GM18907 (cell line): ENCODE results near the gene PRDX6.
"Not testable (repeated sequence)": the region's sequence is repeated elsewhere in the genome, so short reads cannot be mapped to it uniquely, and the experiment has no call there.

ENCODE experiments used
- ATAC-seq: cut with Tn5 transposase; IDR thresholded peaks from one replicate; pipeline ENCODE4 v1.9.1; 2021; ENCODE audit warnings: mild to moderate bottlenecking, moderate library complexity; ENCODE audit not compliant: unreplicated experiment

PRDX6 gene, protein sequence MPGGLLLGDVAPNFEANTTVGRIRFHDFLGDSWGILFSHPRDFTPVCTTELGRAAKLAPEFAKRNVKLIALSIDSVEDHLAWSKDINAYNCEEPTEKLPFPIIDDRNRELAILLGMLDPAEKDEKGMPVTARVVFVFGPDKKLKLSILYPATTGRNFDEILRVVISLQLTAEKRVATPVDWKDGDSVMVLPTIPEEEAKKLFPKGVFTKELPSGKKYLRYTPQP

DNA sequence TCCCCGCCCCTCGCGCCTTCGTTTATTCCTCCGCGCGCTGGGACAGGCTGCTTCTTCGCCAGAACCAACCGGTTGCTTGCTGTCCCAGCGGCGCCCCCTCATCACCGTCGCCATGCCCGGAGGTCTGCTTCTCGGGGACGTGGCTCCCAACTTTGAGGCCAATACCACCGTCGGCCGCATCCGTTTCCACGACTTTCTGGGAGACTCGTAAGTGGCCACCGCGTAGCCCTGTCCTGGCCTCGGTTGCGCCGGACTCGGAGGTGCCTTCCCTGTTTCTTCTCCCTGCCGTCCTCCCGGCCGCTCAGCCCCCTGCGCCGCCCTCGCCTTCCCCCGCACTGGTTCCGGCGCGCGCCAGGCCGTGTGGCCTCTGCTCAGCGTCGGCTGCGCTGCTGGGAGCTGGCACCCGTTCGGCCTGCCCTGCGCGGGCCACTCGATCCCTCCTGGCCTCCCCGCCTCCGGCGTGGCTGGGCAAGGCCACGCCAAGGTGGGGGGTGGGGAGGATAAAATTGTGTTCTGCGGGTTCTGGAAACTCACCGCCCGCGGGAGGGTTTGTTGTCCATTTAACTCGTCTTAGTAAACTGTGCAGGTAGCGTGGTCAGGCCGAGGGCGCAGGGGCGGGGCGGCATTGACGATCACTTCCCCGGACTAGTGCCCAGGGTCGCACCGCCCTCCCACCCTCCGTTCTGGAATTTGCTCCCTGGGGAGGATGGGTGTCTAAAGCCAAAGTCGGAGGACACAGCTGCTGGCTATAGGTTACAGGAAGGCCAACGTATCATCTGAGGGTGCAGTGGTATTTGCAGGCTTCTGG, at the start of gene PRDX6:
TSS of gene PRDX6 (plus strand) at position 50 of the 808 bp plus-strand sequence. CDS start at position 113, 63 bp downstream.
- ATAC-seq: peak; percentile 67

DNA sequence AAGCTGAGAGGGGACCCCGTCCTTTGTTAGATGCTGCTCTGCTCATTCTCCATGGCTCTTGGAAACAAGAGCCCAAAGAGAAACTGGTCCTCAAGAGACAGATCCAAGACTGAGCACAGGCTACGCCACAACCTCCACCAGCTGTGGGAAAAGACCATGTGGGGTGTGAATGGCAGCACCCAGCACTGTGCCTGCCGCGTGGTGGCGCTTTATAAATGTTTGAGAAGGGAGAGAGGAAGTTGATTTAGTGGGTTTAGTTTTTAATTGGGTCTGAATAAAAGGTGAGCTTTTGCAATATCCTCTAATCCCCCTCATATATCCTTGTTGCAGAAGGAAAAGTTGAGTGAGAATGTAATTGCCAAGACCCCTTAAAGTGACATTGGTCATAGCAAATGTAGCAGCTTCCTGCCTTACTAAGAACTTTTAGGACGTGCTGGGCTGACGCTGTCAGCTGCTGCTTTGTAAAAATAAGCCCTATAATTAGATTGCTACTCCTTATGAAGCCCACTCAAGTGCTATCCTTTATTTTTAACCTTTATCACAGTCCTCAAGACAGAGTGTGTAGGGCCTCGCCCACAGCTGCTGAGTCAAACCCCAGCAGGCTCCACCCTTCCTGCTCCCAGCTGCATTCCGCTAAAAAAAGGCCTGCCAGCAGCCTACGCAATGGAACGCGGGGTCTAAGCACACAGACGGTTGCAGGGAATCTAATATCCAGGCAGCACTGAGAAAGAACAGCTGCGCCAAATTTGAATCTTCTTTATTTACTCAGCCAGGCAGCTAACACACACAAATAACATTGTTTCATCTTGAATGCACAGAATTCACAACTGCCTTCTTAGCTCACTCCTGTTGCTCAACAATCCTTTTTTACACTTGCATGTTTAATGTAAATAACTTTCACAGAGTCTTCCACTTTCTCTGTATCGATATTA, 47.4 kb upstream of the PRDX6 start:
- peak; percentile 74 for ATAC-seq

DNA sequence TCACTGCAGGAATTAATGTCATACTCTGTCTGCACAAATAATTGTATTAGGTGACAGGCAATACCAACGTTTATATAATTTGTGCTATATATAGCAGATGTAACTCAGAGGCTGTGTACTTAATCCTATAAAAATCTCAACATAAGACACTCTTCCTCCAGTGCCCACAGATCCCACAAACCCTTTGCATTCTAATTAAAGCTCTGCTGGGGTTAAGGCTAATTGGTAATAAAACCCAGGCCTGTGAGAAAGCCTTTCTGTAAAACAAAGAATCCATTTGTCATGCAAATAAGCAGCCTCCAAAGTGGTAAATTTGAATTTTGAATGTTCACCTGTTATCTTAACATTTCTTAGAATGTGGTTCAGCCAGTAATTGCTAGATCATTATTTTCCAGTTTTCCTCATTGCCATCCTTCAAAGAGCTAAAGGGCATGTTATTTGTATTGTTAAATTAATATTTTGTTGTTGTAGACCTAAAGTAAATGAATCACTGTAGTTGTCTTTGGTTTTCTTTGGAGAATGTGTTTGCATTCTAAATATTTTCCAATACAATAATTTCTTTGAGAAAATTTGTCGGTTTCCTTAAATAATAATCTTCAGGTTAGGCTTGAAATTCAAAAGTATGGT, 46.3 kb upstream of the PRDX6 start:
- ATAC-seq: no peak

DNA sequence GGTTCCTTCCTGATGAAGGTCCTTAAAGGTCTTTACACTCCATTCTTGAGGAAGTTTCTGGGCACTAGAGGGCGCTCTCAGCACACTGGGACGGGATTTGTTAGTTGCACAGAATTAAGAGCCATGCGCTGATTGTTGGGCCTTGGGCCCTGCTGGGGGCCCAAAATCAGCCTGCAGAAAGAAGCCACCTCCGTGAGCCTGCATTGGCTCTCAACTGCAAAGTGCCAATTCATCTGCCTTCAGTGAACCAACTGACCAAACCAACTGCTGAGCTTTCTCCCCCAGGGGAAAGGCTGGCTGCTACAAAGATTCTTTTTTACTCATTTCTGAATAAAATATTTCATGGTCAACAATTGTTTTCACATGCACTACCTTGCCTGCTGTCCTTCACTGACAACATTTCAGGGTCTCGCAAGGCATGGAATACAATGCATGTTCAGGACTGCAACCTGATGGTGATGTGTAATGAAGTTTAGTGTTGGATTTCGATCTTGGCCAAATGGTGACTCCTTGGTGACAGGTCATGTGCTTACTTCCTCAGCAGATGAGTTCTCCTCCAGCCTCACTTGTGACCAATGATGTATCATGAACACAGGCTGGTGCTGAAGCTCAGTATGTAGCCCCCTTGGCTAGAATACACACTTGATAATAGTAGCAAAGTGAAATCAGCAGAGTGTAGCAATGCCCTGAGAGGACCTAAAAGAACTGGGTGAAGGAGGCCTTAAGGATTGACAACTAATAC, 45.7 kb upstream of the PRDX6 start:
- no peak for ATAC-seq

DNA sequence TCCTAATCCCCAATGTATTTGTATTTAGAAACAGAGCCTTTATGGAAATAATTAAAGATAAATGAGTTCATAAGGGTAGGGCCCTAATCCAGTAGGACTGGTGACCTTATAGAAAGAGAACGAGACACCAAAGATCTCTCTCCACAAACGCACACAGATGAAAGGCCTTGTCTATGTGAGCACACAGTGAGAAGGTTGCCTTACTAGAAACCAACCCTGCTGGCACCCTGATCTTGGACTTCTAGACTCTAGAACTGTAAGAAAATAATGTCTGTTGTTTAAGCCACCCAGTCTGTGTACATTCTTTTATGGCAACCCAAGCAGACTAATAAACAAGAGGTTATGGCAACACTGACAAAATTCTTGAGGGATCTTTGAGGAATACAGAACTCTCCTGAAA, 44.8 kb upstream of the PRDX6 start:
- ATAC-seq: no peak

DNA sequence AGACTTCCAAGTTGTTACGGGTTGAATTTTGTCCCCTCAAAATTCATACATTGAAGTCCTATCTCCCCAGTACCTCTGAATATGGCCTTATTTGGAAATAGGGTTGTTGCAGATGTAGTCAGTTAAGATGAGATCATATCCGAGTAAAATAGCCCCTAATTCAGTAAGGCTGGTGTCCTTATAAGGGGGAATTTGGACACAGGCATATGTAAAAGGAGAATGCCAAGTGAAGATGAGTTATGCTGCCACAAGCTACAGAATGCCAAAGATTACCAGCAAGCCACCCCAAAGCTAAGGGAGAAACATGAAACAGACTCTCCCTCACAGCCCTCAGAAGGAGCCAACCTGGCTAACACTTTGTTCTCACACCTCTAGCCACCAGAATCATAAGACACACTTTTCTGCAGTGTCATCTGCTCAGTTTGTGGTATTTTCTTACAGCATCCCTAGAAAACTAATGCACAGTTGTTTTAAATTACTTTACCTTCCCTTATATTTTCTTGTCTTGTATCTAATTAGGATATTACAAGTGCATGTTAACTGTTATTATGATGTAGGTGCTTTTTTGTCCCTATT, 43.3 kb upstream of the PRDX6 start:
- ATAC-seq: no peak

DNA sequence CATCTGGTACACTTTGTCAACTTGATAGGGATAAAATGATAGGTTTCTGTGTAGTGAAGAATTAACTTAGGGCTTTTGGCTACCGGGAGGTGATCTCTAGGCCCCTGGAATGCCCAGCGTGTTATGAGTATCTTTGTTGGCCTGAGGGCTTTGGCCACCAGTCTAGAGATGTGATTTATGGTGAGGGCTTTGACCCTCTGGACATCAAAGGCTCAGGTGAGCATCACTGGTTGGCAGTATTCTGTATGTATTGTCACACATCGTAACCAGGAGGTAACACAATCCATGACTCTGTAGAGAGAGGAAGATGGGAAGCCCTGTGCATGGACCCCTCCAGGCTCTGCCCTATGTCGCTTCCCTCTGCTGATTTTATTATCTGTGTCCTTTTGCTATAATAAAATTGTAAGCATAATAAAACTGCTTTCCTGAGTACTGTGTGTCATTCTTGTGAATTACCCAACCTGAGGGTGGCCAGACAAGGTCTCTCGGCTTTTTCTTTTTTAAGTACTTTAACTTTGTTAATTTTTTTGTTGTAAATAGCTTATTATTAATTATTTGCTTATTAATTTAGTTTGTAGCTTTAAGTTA, 40.2 kb upstream of the PRDX6 start:
- ATAC-seq: no peak

DNA sequence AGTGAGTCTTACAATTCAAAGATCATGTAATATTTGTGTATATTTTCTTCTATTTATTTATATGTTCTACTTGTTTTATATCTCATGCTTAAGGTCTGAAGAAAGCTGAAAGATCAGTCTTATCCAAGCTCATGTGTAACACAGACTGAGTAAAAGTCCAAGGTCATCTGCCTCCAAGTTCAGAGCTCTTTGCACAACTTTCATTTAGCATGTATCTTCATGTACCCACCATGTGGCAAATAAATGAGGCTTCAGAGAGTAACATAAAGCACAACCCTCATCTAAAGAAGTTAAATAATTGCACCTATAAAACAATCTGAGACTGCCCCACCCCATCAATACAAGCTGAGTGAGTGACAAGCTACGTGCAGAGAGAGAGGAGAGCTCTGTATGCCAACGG, 38.5 kb upstream of the PRDX6 start:
- no peak for ATAC-seq

DNA sequence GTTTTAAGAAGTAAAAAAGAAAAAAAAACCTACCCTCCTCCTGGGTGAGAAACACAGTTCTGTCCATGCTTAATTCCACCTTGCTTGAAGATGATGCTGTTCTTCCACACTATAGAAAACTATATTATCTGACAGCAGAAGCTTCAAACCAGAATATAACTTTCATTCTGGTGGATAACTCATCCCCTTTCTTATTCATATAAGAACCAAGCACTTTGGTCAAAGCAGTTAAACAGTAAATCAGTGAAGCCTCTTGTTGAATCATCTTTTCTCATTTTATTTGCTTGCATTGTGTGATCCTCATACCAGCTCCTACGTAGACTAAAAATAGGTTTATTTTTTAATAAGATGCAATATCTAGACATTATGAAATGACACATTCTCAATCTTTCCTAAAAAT, 36.7 kb upstream of the PRDX6 start:
- no peak for ATAC-seq

DNA sequence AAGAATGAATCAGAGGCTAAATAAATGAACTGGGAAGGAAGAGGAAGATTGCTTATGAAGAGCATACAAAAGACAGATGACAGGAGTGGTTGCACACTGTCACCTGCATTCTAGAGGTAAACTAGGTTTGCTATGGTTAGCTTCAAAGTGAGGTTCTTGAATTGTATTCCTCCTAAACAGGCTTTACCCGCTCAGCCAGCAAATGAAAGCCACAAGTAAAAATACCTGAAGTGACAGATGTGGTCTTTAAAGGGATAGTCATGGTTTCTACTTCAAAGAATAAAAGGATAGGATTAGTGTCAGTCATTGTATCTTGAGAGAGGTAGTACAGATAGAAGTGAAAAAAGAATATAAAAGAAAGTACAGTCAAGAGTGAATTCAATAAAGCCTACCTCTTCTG, 32.4 kb upstream of the PRDX6 start:
- no peak for ATAC-seq

DNA sequence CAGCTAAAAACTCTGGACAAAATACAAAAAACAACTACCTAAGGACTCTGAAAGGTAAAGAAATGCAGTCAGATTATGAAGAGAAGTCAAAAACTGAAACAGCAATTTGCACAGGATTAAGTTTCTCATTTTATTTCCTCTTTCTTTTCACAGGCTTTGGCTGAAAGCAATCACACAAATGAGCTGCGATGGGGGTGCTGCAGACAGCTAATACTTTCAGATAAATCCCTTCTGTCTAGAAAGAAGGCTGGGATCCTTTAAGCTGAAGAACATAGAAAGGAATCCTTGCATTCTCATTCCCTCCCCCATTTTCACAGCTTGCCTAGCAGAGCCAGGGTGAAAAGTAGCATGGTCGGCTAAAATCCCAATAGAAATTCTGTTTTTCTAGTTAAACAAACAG, 32.0 kb upstream of the PRDX6 start:
- ATAC-seq: no peak

DNA sequence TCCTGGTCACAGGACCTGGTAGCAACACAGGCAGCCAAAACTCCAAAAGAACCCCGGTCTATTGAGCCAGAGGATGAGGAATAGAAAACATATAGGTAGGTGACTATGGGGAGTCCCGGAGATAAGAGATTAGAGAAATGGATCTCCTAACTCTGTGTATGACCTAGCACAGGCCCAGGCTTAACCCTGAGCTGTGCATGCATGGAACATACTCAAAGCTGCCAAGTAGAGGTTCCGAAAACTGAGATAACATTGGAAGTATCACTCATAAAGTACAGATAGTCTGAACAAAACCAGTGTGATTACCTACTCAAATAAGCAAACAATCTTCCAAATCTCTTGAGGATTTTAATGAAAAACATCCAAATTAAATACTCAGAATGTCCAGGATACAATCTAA, 31.5 kb upstream of the PRDX6 start:
- no peak for ATAC-seq

DNA sequence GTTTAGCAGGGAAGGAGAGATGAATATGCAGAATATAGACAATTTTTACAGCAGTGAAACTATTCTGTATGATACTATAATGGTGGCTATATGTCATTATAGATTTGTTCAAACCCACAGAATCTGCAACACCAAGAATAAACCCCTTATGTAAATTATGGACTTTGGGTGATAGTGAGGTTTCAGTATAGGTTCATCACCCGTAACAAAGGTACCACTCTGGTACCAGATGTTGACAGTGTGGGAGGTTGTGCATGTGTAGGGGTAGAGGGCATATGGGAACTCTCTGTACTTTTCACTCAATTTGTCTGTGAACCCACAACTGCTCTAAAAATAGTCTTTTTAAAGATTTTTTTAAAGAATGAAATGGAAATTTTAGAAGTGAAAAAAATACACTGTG, 29.9 kb upstream of the PRDX6 start:
- ATAC-seq: no peak

DNA sequence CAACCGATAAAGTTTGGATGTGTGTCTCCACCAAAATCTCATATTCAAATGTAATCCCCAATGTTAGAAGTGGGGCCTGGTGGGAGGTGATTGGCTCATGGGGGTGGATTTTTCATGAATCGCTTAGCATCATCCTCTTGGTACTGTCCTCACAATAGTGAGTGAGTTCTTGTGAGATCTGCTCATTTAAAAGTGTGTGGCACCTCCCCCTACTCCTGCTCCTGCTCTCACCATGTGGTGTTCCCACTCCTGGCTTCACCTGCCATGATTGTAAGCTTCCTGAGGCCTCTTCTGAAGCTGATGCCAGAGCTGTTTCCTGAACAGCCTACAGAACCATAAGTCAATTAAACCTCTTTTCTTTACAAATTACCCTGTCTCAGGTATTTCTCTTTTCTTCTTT, 28.2 kb upstream of the PRDX6 start:
- ATAC-seq: no peak

DNA sequence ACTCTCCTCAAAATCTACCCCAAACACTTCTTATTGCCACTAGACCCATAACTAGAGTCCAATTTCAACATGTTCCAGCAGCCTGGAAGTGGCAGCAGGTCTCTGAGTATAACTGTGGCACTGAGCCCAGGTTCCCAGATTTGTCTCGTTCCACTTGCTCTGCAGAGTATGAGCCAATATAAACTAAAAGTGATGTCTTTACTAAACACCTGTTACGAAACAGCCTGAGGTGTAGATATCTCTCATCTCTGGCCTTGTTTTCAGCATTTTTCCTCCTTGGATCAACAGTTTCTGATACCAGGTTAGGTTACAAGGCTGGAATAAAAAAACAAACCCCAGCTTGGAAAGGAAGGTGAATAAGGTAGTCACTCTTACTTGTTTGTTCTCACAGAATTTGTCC, 25.2 kb upstream of the PRDX6 start:
- ATAC-seq: no peak

DNA sequence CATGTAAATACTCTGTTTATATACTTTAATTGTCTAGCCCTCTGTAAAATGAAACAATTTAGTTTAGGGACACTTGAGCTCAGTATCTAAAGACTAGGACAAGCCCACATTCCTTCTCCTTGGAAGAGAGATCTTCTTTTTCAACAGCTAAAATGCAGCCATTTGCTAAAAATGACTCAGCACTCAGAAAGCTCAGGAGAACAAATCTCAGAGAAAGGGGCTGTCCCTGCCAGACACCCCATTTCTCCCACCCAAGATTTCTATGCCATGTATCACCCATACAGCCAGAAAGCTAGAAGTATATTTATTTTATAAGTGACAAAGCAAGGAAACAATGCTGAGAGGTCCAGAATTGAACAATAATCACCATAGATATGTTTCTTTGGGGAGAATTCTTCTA, 23.2 kb upstream of the PRDX6 start:
- ATAC-seq: no peak

DNA sequence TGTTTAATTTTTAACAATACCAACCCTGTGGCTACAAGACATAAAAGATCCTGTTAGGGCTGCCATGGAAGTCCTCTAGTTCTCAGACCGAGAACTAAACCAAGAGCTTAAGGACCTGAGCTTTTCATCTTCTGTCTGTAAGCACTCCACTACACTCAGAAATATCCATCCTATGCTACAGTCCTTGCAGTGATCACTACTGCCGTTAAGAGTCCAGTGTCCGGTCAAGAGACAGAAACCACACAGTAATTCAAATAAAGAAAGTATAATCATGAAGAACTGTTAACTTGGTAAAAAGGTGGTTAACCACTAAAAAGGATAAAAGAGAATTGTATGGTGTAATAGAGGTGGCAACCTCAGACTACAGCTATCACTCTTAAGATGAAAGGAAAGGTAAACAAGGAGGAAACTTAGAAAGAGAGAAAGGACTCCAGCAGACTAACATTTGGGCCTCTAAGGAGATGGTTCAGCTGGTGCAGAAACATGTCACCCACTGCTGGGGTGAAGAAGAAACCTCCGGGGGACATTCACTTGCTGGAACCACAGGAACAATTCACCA, 22.1 kb upstream of the PRDX6 start:
- ATAC-seq: no peak

DNA sequence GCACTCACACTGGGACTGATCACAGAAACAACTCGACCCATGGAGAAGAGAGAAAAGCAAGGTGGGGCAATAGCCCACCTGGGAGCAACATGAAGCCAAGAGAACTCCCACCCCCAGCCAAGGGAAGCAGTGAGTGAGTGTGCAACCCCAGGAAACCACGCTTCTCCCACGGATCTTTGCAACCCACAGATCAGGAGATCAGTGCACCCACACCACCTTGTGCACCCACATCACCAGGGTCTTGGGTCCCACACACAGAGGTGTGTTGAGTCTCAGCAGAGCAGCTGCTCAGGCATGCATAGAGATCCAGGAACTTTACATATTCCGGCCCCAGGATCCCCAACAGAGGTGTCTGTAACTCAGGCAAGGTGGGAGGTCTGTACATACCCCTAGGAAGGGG, 17.2 kb upstream of the PRDX6 start:
- ATAC-seq: no peak

DNA sequence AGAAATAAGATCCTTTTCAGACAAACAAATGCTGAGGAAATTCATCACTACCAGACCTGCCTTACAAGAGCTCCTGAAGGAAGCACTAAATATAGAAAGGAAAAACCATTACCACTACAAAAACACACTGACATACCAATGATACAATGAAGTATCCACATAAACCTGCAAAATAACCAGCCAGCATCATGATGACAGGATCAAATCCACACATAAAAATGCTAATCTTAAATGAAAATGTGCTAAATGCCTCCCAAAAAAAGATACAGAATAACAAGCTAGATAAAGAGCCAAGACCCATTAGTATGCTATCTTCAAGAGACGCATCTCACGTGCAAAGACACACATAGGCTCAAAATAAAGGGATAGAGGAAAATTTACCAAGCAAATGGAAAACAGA, 14.5 kb upstream of the PRDX6 start:
- ATAC-seq: not testable (repeated sequence)
